HG03064 (cell line): ENCODE measurements around the gene KIAA1549.
"Not testable (repeated sequence)": the region's sequence is repeated elsewhere in the genome, so short reads cannot be mapped to it uniquely, and the experiment has no call there.

Experiments used
- ATAC-seq: cut with Tn5 transposase; IDR thresholded peaks from one replicate; pipeline ENCODE4 v1.9.1; 2021; ENCODE audit warnings: low read depth; ENCODE audit not compliant: unreplicated experiment

Gene KIAA1549

GRCh38 chr7:138825049-138825721 lies 156.0 kb downstream of the KIAA1549 start:
- ATAC-seq, result no peak

GRCh38 chr7:138822867-138823535 lies 158.2 kb downstream of the KIAA1549 start:
- no peak for ATAC-seq

DNA sequence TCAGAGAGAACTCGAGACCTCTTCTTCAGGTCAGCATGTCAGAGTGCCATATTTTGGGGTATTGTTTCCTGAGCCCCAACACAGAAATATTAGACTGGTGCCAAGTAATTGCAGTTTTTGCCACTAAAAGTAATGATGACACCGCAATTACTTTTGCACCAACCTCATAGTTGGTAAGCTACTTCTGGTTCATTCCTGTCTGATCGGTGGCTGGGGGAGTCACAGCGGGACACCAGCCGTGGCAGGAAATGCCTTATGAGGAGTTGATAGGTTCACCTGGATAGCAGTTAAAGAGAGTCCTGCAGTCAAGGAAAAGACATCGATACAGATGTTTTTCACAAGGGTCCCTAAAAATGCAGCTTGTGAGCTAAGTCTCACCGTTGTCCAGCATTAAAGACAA lies 159.3 kb downstream of the KIAA1549 start:
- no peak for ATAC-seq

DNA sequence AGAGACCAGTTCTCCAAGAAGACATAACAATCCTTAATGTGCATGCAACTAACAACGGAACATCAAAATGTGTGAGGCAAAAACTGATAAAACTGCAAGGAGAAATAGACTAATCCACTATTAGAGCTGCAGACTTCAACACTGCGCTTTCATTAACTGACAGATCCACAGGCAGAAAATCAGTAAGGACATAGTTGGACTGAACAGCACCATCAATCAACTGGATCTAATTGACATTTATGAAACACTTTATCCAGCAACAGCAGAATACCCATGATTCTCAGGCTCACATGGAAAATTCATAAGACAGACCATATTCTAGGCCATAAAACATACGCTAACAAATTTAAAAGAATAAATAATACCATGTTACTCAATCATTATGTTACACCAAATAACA lies 161.6 kb downstream of the KIAA1549 start:
- ATAC-seq, result no peak

GRCh38 chr7:138816650-138817049 lies 164.5 kb downstream of the KIAA1549 start:
- no peak for ATAC-seq

DNA sequence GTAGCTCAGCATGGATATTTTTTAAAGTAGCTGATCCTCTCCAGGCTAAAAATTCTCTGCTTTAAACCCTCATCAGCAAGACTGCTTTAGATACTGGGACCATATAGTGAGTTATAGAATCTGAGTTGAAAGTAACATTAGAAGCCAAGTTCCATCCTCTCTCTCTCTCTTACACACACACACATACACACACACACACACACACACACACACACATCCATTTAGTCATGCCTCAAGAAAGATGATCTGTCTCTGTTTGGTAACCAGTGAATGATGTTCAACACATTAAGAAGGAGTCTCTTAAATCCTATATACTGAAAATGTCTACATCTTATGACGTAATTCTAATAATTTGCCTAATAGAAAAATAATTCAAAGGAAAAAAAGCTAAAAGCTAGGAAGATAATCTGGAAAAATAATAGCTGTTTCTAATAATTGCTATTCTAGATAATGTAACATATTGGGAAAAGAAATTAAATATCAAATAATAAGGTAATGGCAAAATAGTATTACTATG lies 166.3 kb downstream of the KIAA1549 start:
- ATAC-seq, result no peak

DNA sequence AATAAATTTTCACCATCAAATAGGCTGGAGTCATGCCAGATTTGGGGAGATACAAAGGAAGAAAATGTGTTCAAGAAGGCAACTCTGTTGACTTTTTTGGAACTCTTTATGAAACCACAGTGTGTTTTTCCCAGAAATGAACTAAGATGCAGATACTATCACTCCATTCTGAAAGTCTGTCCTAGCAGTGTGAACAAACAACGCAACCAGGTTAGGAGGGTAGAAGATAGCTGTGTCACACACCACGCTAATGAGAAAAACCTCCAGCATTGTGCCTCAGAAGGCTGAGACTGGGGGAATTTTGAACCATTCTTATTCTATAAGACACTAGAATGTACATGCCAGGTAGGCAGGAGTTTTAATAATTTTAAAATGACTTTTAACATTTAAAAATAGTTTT lies 167.2 kb downstream of the KIAA1549 start:
- ATAC-seq, result no peak

GRCh38 chr7:138811327-138811726 lies 169.9 kb downstream of the KIAA1549 start:
- ATAC-seq, result not testable (repeated sequence)

DNA sequence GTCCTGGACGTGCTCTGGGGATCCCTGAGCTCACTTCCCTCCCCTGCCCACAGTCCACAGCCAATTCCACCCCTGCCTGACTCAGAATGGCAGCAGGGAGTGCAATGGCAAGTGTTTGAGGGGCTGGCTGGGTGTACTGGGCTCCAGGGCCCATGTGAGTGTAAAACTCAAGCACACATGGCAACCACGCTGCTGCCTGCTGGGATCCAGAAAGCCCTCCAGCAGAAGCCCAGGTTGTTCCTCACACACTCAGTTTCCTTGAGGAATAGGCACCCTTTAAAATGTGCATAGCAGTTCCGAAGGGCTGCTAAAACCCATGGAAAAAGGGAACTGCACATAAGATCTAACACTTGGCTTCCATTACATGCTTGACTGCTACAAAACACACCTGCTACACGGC lies 171.8 kb downstream of the KIAA1549 start:
- no peak for ATAC-seq

DNA sequence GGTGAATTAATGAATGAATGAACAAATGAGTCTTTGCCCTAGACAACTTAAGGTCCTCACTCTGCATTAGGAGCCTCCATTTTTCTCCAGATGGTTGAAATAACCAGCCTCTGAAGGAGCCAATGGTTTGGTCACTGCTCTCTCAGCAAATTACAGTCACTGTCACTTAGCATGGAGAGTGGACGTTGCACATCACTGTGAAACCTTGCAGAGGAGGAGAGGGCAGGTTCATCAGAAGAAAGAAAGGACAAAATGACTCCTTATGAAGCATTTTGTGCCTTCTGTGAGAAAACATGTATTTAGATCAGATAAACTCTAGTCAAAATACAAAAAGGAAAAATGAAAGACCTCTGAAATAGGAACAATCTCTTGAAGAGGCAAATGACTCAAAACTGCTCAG lies 176.6 kb downstream of the KIAA1549 start:
- ATAC-seq, result no peak

GRCh38 chr7:138802706-138803105 lies 178.5 kb downstream of the KIAA1549 start:
- ATAC-seq, result no peak

DNA sequence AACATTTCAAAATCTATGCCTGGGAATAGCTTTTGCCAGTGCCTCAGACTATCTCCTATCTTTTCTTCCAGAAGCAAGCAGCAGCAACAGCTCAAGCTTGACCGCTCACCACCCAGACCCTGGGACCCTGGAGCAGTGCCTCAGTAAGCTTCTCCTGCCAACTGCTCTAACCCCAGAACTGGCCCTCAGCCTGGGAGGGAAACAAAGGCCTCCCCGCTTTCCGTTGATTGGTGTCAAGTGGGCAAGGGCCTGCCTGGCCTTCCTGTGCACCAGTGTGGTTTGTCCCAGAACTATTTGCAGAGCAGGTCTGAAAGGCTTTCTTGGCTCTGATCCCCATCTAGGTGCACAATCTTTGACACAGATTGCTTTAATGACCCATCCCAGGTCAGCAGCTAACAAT lies 179.9 kb downstream of the KIAA1549 start:
- no peak for ATAC-seq

GRCh38 chr7:138799336-138800000 lies 181.7 kb downstream of the KIAA1549 start:
- no peak for ATAC-seq

DNA sequence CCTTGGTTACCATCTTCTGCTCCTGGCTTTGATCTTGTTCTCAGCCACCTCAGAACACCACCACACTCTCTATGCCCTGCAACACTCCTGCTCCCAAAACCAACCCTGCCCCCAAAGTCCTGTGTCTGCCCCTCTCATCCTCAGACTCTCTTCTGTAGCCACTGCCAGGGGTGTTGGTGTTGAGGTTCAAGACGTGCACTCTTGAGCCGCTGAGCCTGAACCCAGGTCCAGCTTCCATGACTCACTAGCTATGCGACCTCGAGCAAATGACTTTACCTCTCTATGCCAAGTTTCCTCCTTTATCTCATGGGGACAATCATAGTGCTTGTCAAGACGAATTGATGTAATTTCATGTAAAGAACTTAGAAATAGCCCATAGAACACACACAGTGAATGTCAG lies 182.4 kb downstream of the KIAA1549 start:
- ATAC-seq, result no peak

GRCh38 chr7:138797715-138798320 lies 183.4 kb downstream of the KIAA1549 start, which contains the start of the genes ATP6V0A4 and TMEM213:
ATP6V0A4 (minus strand) TSS chr7:138798196; CDS start chr7:138771247, 26,949 bp downstream.
TMEM213 (plus strand) TSS chr7:138797994; CDS start chr7:138798105, 111 bp downstream.
- ATAC-seq, result no peak

GRCh38 chr7:138797046-138797445 lies 184.1 kb downstream of the KIAA1549 start:
- not testable (repeated sequence) for ATAC-seq

GRCh38 chr7:138796038-138796615 lies 185.1 kb downstream of the KIAA1549 start:
- ATAC-seq, result no peak

GRCh38 chr7:138785587-138786437 lies 195.4 kb downstream of the KIAA1549 start:
- ATAC-seq, result no peak

- no peak for ATAC-seq
Observed at GRCh38 chr7:138784692-138785091, 196.5 kb downstream of the KIAA1549 start.
